Upper lobe of right lung (tissue), 1 donor: ENCODE data around the gene MEG3. TPM values are rescaled to one million over a fixed set of nuclear protein-coding genes. Genes with fewer than 3 reads are reported as not detected.
"Not testable (repeated sequence)": the region's sequence is repeated elsewhere in the genome, so short reads cannot be mapped to it uniquely, and the experiment has no call there.

Experiments
- ATAC-seq: fragments of 200-7000 bp; cut with Tn5 transposase; one replicate; pipeline ENCODE4 v1.9.1; 2020; ENCODE audit warnings: mild to moderate bottlenecking, moderate library complexity
- DNase-seq: peaks from one replicate; pipeline ENCODE4 v3.0.0-alpha.2; 2020
- H3K27ac ChIP-seq: fragments of 200-600 bp; one replicate; pipeline ENCODE4 v1.8.0; 2022
- H3K27me3 ChIP-seq: fragments of 200-600 bp; one replicate; pipeline ENCODE4 v1.8.0; 2022; ENCODE audit warnings: mild to moderate bottlenecking
- H3K36me3 ChIP-seq: fragments of 200-600 bp; one replicate; pipeline ENCODE4 v1.8.0; 2022
- H3K4me1 ChIP-seq: fragments of 200-600 bp; one replicate; pipeline ENCODE4 v1.8.0; 2022
- H3K4me3 ChIP-seq: fragments of 200-600 bp; one replicate; pipeline ENCODE4 v1.8.0; 2022; ENCODE audit warnings: mild to moderate bottlenecking
- H3K9me3 ChIP-seq: fragments of 200-600 bp; one replicate; pipeline ENCODE4 v1.8.0; 2022
- intact Hi-C: fragments of 100-400 bp; cut with DNase I; formaldehyde crosslinking; loops from one replicate; pipeline ENCODE4 v1.11.0; 2022
- total RNA-seq: library from RNA; stranded (reverse); fragmentation: NEBNext Ultra II Directional; extraction: Animal tissue kit (Norgen Biotek cat#: 25700); gene quantifications from one replicate; pipeline ENCODE4 v1.2.1, GENCODE V29; 2021
- TF ChIP-seq, protein P1 (sequence below): fragments of 200-600 bp; IDR thresholded peaks from one replicate; pipeline ENCODE4 v1.8.0; 2022; ENCODE audit warnings: antibody characterized with exemption
- donor health status: DM: no; HTN: yes; CAD: no; lungs with severe emphysema.

MEG3 gene
- total RNA-seq, 1 donor from 2014 or later: 15.6 TPM

GRCh38 chr14:100800041-100800440 is 25.9 kb upstream of the MEG3 start:
- no peaks in the 10 kb centered on the region for H3K36me3 ChIP-seq
- ATAC-seq (no peak), DNase-seq (no peak)
- TF ChIP-seq, protein P1, sequence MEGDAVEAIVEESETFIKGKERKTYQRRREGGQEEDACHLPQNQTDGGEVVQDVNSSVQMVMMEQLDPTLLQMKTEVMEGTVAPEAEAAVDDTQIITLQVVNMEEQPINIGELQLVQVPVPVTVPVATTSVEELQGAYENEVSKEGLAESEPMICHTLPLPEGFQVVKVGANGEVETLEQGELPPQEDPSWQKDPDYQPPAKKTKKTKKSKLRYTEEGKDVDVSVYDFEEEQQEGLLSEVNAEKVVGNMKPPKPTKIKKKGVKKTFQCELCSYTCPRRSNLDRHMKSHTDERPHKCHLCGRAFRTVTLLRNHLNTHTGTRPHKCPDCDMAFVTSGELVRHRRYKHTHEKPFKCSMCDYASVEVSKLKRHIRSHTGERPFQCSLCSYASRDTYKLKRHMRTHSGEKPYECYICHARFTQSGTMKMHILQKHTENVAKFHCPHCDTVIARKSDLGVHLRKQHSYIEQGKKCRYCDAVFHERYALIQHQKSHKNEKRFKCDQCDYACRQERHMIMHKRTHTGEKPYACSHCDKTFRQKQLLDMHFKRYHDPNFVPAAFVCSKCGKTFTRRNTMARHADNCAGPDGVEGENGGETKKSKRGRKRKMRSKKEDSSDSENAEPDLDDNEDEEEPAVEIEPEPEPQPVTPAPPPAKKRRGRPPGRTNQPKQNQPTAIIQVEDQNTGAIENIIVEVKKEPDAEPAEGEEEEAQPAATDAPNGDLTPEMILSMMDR: no peak
- H3K27ac ChIP-seq: no peak overlapping the region
- H3K4me1 ChIP-seq: no peaks in the 10 kb centered on the region
- no peaks in the 10 kb centered on the region for H3K9me3 ChIP-seq
- intact Hi-C loops: no loop called here
- H3K27me3 ChIP-seq: no peaks in the 10 kb centered on the region
- H3K4me3 ChIP-seq: no peak overlapping the region

DNA sequence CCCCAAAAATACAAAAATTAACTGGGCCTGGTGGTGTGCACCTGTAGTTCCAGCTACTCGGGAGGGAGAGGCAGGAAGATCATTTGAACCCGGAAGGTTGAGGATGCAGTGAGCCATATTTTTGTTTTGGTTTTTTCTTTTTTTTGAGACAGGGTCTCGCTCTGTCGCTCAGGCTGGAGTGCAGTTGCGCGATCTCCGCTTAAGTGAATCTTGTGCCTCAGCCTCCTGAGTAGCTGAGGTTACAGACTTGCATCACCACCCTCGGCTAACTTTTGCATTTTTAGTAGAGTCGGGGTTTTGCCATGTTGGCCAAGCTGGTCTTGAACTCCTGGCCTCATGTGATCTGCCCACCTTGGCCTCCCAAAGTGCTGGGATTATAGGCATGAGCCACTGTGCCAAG is 24.5 kb upstream of the MEG3 start:
- H3K4me1 ChIP-seq, H3K4me3 ChIP-seq, intact Hi-C loops, H3K27ac ChIP-seq, H3K9me3 ChIP-seq, H3K27me3 ChIP-seq, H3K36me3 ChIP-seq, ATAC-seq, DNase-seq: not testable (repeated sequence)

DNA sequence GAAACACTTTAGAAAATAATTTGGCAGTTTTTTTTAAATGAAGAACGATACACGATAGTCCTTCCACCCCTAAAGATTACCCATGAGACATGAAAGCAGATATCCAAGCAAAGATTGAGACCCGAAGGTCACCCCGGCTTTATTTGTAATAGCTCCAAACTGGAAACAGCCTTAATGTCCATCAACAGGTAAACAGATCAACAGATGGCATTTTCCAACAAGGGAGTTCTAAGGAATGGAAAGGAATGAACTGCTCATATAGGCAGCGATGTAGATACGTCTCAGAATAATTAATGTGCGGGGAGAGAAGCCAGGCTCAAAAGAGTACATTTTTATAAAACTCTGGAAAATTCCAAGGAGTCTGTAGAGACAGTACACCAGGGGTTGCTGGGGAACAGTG is 23.7 kb upstream of the MEG3 start:
- Histone ChIP-seq H3K4me1 (no peaks in the 10 kb centered on the region), H3K4me3 (no peak overlapping the region), H3K27ac (no peak overlapping the region), H3K36me3 (no peaks in the 10 kb centered on the region), H3K9me3 (no peaks in the 10 kb centered on the region), H3K27me3 (no peaks in the 10 kb centered on the region)
- TF ChIP-seq, protein P1: no peak
- DNase-seq (no peak), ATAC-seq (no peak)
- intact Hi-C loops: no loop called here

DNA sequence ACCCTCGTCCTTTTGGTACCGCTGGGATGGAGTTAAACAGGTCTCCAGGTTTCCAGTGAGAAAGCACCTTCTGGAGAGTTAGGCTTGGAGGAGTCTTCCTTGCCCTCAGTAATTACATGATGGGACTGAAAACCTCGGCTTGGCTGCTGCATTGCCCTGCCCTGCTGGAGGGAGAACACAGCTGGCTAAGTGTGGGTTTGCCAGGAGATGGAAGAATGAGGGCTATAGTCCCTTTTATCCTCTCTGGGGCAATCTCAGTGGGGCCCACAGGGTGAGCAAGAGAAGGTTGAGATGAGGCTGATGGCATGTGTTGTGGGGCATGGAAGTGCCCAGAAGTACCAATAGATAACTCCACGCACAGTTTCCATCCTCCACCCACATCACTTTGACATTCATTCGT is 23.2 kb upstream of the MEG3 start:
- no peaks in the 10 kb centered on the region for H3K36me3 ChIP-seq
- DNase-seq (no peak), ATAC-seq (no peak)
- no peaks in the 10 kb centered on the region for H3K27me3 ChIP-seq
- no peak overlapping the region for H3K4me3 ChIP-seq
- no peaks in the 10 kb centered on the region for H3K4me1 ChIP-seq
- H3K9me3 ChIP-seq: no peaks in the 10 kb centered on the region
- H3K27ac ChIP-seq: no peak overlapping the region
- TF ChIP-seq, protein P1: no peak
- intact Hi-C loops: no loop called here

DNA sequence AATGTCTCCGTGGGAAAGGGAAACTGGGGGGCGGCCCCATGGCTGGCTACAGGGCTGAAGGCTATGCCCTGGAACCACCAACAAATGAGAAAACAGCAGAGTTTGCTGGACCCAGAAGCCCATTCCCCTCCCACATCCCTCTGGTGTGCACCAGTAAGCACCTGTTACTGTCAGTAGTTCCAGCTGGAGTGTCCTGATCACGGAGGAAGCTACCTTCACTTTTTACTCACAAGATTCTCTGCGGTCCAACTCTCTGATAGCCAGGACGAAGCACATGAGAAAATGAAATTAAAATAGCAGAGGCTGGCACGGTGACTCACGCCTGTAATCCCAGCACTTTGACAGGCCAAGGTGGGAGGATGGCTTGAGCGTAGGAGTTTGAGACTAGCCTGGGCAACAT is 22.7 kb upstream of the MEG3 start:
- H3K27me3 ChIP-seq: no peaks in the 10 kb centered on the region
- intact Hi-C loops: no loop called here
- TF ChIP-seq, protein P1: no peak
- H3K36me3 ChIP-seq: no peaks in the 10 kb centered on the region
- ATAC-seq (no peak), DNase-seq (no peak)
- H3K4me3 ChIP-seq: no peak overlapping the region
- H3K9me3 ChIP-seq: no peaks in the 10 kb centered on the region
- no peak overlapping the region for H3K27ac ChIP-seq
- H3K4me1 ChIP-seq: no peaks in the 10 kb centered on the region

DNA sequence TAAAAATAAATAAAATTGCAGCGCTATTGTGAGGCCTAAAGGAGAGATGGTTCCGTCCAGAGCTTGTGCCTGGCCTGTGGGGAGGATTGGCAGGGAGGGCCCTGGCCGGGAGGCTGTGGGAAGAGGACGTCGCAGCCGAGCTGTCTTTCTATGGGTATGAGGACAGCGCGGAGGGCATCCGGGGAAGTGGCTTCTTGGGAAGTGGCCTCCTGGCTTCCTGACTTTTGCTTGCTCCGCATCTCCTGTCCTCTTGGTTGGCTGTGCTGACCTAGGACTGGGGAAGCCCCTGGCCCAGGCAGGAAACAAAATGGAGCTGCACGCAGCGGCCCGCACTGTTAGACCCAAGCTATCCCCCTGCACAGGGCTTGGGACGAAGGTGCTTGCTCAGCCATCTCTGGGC is 22.2 kb upstream of the MEG3 start:
- DNase-seq (no peak), ATAC-seq (peak; percentile 21)
- H3K36me3 ChIP-seq: no peaks in the 10 kb centered on the region

More for the DNA sequence above, 22.2 kb upstream of the MEG3 start:
- H3K4me1 ChIP-seq: no peaks in the 10 kb centered on the region
- no peaks in the 10 kb centered on the region for H3K9me3 ChIP-seq
- intact Hi-C loops: no loop called here
- H3K27me3 ChIP-seq: no peaks in the 10 kb centered on the region
- no peak overlapping the region for H3K27ac ChIP-seq
- no peak overlapping the region for H3K4me3 ChIP-seq
- TF ChIP-seq, protein P1: no peak
